Colon (tissue), 2 donors: ENCODE data around the gene KCNN4.
"Not testable (repeated sequence)": the region's sequence is repeated elsewhere in the genome, so short reads cannot be mapped to it uniquely, and the experiment has no call there.

Source experiments
- FAIRE-seq: peaks from 2 replicates; lab custom pipeline; 2012; peaks lifted over from hg19 to GRCh38; lab: Jason Lieb, UNC
- donor health status: control.
- donor health status: control.

The KCNN4 gene

GRCh38 chr19:43798546-43799409 is 18.0 kb upstream of the KCNN4 start:
- FAIRE-seq, result no peak

GRCh38 chr19:43798026-43798545 is 17.3 kb upstream of the KCNN4 start:
- no peak for FAIRE-seq

- no peak for FAIRE-seq
These were observed 16.8 kb upstream of the KCNN4 start for GRCh38 chr19:43797556-43797955.

GRCh38 chr19:43797118-43797517 is 16.3 kb upstream of the KCNN4 start:
- no peak for FAIRE-seq

GRCh38 chr19:43790587-43790986 is 9.8 kb upstream of the KCNN4 start:
- FAIRE-seq, result no peak

GRCh38 chr19:43789029-43789428 is 8.3 kb upstream of the KCNN4 start:
- no peak for FAIRE-seq

- no peak for FAIRE-seq
These were observed 5.9 kb upstream of the KCNN4 start for GRCh38 chr19:43786665-43787064.

- no peak for FAIRE-seq
These were observed 4.4 kb upstream of the KCNN4 start for GRCh38 chr19:43784981-43785808.

GRCh38 chr19:43784241-43784980 is 3.6 kb upstream of the KCNN4 start:
- no peak for FAIRE-seq

GRCh38 chr19:43783636-43784035 is 2.9 kb upstream of the KCNN4 start:
- no peak for FAIRE-seq

- no peak for FAIRE-seq
These were observed 2.0 kb upstream of the KCNN4 start for GRCh38 chr19:43782689-43783231.

- no peak for FAIRE-seq
These were observed 1.5 kb upstream of the KCNN4 start for GRCh38 chr19:43782311-43782660.

- FAIRE-seq, result no peak
These were observed 997 bp upstream of the KCNN4 start for GRCh38 chr19:43781630-43782310.

- FAIRE-seq, result no peak
These were observed 953 bp downstream of the KCNN4 start for GRCh38 chr19:43779820-43780219.

GRCh38 chr19:43779147-43779819 is 1.5 kb downstream of the KCNN4 start:
- no peak for FAIRE-seq

GRCh38 chr19:43778651-43779050 is 2.1 kb downstream of the KCNN4 start:
- no peak for FAIRE-seq

GRCh38 chr19:43777163-43777695 is 3.5 kb downstream of the KCNN4 start:
- FAIRE-seq, result no peak

- FAIRE-seq, result no peak
These were observed 4.5 kb downstream of the KCNN4 start for GRCh38 chr19:43776286-43776685.

GRCh38 chr19:43775299-43775890 is 5.4 kb downstream of the KCNN4 start:
- no peak for FAIRE-seq

GRCh38 chr19:43774940-43775258 is 5.9 kb downstream of the KCNN4 start:
- FAIRE-seq, result not testable (repeated sequence)
